ENCODE data around the gene APOC3. TPM values are rescaled to one million over a fixed set of nuclear protein-coding genes. Genes with fewer than 3 reads are reported as not detected.

The APOC3 gene
- total and polyA plus RNA-seq, 4 donors: 1.4 TPM; not detected in 3

GRCh38 chr11:116814502-116814901 lies 15.2 kb upstream of the APOC3 start:
- Histone ChIP-seq H3K27ac (ENCODE audit: low read depth, low read length) (no peak overlapping the region), H3K4me1 (ENCODE audit: control insufficient read depth, insufficient read depth, low read length) (no peaks in the 10 kb centered on the region), H3K9me3 (ENCODE audit: control insufficient read depth, insufficient read depth, low read length) (no peaks in the 10 kb centered on the region), H3K36me3 (ENCODE audit: control insufficient read depth, insufficient read depth, low read length) (no peaks in the 10 kb centered on the region), H3K27me3 (ENCODE audit: control insufficient read depth, insufficient read depth, low read length) (no peaks in the 10 kb centered on the region), H3K4me3 (ENCODE audit: low read depth, low read length) (no peak overlapping the region)
- 100% methylated on average over 1 of the region's 6 CpGs for WGBS (ENCODE audit: insufficient coverage)
- no peak for DNase-seq (ENCODE audit: low read depth in 4 of 6, low spot score in 6 of 6)

- no peak for DNase-seq (ENCODE audit: low read depth in 4 of 6, low spot score in 6 of 6)
- 96% methylated on average over 6 of the region's 9 CpGs for WGBS (ENCODE audit: insufficient coverage)
These were observed 10.7 kb upstream of the APOC3 start for GRCh38 chr11:116819049-116819448.

GRCh38 chr11:116821050-116821918 lies 8.4 kb upstream of the APOC3 start:
- Histone ChIP-seq H3K27me3 (ENCODE audit: control insufficient read depth, insufficient read depth, low read length) (no peaks in the 10 kb centered on the region), H3K4me3 (ENCODE audit: low read depth, low read length) (no peak overlapping the region), H3K9me3 (ENCODE audit: control insufficient read depth, insufficient read depth, low read length) (no peaks in the 10 kb centered on the region), H3K36me3 (ENCODE audit: control insufficient read depth, insufficient read depth, low read length) (no peaks in the 10 kb centered on the region), H3K4me1 (ENCODE audit: control insufficient read depth, insufficient read depth, low read length) (peaks cover 10% of the 10 kb centered on the region), H3K27ac (ENCODE audit: low read depth, low read length) (no peak overlapping the region)
- WGBS (ENCODE audit: insufficient coverage): 94% methylated on average over 51 of the region's 51 CpGs
- no peak for DNase-seq (ENCODE audit: low read depth in 4 of 6, low spot score in 6 of 6)

More at GRCh38 chr11:116819049-116819448, 10.7 kb upstream of the APOC3 start:
- H3K4me3 ChIP-seq (ENCODE audit: low read depth, low read length): no peak overlapping the region
- no peaks in the 10 kb centered on the region for H3K9me3 ChIP-seq (ENCODE audit: control insufficient read depth, insufficient read depth, low read length)
- no peaks in the 10 kb centered on the region for H3K36me3 ChIP-seq (ENCODE audit: control insufficient read depth, insufficient read depth, low read length)
- H3K27me3 ChIP-seq (ENCODE audit: control insufficient read depth, insufficient read depth, low read length): no peaks in the 10 kb centered on the region
- no peak overlapping the region for H3K27ac ChIP-seq (ENCODE audit: low read depth, low read length)
- peaks cover 10% of the 10 kb centered on the region for H3K4me1 ChIP-seq (ENCODE audit: control insufficient read depth, insufficient read depth, low read length)

- Histone ChIP-seq H3K27ac (ENCODE audit: low read depth, low read length) (no peak overlapping the region), H3K9me3 (ENCODE audit: control insufficient read depth, insufficient read depth, low read length) (no peaks in the 10 kb centered on the region), H3K36me3 (ENCODE audit: control insufficient read depth, insufficient read depth, low read length) (no peaks in the 10 kb centered on the region), H3K4me3 (ENCODE audit: low read depth, low read length) (no peak overlapping the region), H3K4me1 (ENCODE audit: control insufficient read depth, insufficient read depth, low read length) (peaks cover 10% of the 10 kb centered on the region), H3K27me3 (ENCODE audit: control insufficient read depth, insufficient read depth, low read length) (no peaks in the 10 kb centered on the region)
- 63% methylated on average over 5 of the region's 5 CpGs for WGBS (ENCODE audit: insufficient coverage)
- no peak for DNase-seq (ENCODE audit: low read depth in 4 of 6, low spot score in 6 of 6)
These were observed 7.1 kb upstream of the APOC3 start for GRCh38 chr11:116822575-116822974.

GRCh38 chr11:116823031-116823843 lies 6.5 kb upstream of the APOC3 start, which contains the start of gene APOA4:
APOA4 (minus strand) TSS chr11:116823304; CDS start chr11:116823191, 113 bp downstream.
- no peaks in the 10 kb centered on the region for H3K9me3 ChIP-seq (ENCODE audit: control insufficient read depth, insufficient read depth, low read length)
- no peak within 1 kb of the TSS for H3K27ac ChIP-seq (ENCODE audit: low read depth, low read length)
- no peak for DNase-seq (ENCODE audit: low read depth in 4 of 6, low spot score in 6 of 6)
- H3K4me3 ChIP-seq (ENCODE audit: low read depth, low read length): no peak within 1 kb of the TSS
- H3K36me3 ChIP-seq (ENCODE audit: control insufficient read depth, insufficient read depth, low read length): no peaks in the 10 kb centered on the region
- 66% methylated on average over 11 of the region's 16 CpGs for WGBS (ENCODE audit: insufficient coverage)
- no peaks in the 10 kb centered on the region for H3K27me3 ChIP-seq (ENCODE audit: control insufficient read depth, insufficient read depth, low read length)
- H3K4me1 ChIP-seq (ENCODE audit: control insufficient read depth, insufficient read depth, low read length): peaks cover 10% of the 10 kb centered on the region

GRCh38 chr11:116825434-116825833 lies 4.3 kb upstream of the APOC3 start:
- Histone ChIP-seq H3K27me3 (ENCODE audit: control insufficient read depth, insufficient read depth, low read length) (no peaks in the 10 kb centered on the region), H3K27ac (ENCODE audit: low read depth, low read length) (no peak overlapping the region), H3K4me1 (ENCODE audit: control insufficient read depth, insufficient read depth, low read length) (peaks cover 24% of the 10 kb centered on the region), H3K36me3 (ENCODE audit: control insufficient read depth, insufficient read depth, low read length) (no peaks in the 10 kb centered on the region), H3K4me3 (ENCODE audit: low read depth, low read length) (no peak overlapping the region), H3K9me3 (ENCODE audit: control insufficient read depth, insufficient read depth, low read length) (no peaks in the 10 kb centered on the region)
- no peak for DNase-seq (ENCODE audit: low read depth in 4 of 6, low spot score in 6 of 6)
- 81% methylated on average over 3 of the region's 5 CpGs for whole genome bisulfite sequencing (ENCODE audit: insufficient coverage)

GRCh38 chr11:116825854-116826750 lies 3.6 kb upstream of the APOC3 start:
- Histone ChIP-seq H3K4me3 (ENCODE audit: low read depth, low read length) (no peak overlapping the region), H3K27me3 (ENCODE audit: control insufficient read depth, insufficient read depth, low read length) (no peaks in the 10 kb centered on the region), H3K36me3 (ENCODE audit: control insufficient read depth, insufficient read depth, low read length) (no peaks in the 10 kb centered on the region), H3K4me1 (ENCODE audit: control insufficient read depth, insufficient read depth, low read length) (peaks cover 24% of the 10 kb centered on the region), H3K9me3 (ENCODE audit: control insufficient read depth, insufficient read depth, low read length) (no peaks in the 10 kb centered on the region), H3K27ac (ENCODE audit: low read depth, low read length) (no peak overlapping the region)
- WGBS (ENCODE audit: insufficient coverage): 88% methylated on average over 21 of the region's 22 CpGs
- DNase-seq (ENCODE audit: low read depth in 4 of 6, low spot score in 6 of 6): no peak

- H3K27ac ChIP-seq (ENCODE audit: low read depth, low read length): no peak overlapping the region
These were observed 2.8 kb upstream of the APOC3 start for GRCh38 chr11:116826751-116827431.

More at GRCh38 chr11:116826751-116827431, 2.8 kb upstream of the APOC3 start:
- 79% methylated on average over 6 of the region's 9 CpGs for WGBS (ENCODE audit: insufficient coverage)
- no peak for DNase-seq (ENCODE audit: low read depth in 4 of 6, low spot score in 6 of 6)
- no peak overlapping the region for H3K4me3 ChIP-seq (ENCODE audit: low read depth, low read length)
- no peaks in the 10 kb centered on the region for H3K27me3 ChIP-seq (ENCODE audit: control insufficient read depth, insufficient read depth, low read length)
- no peaks in the 10 kb centered on the region for H3K36me3 ChIP-seq (ENCODE audit: control insufficient read depth, insufficient read depth, low read length)
- H3K9me3 ChIP-seq (ENCODE audit: control insufficient read depth, insufficient read depth, low read length): no peaks in the 10 kb centered on the region
- H3K4me1 ChIP-seq (ENCODE audit: control insufficient read depth, insufficient read depth, low read length): peaks cover 24% of the 10 kb centered on the region
